Erythroblast (primary cell): ENCODE data around the gene CGB3.
"Not testable (repeated sequence)": the region's sequence is repeated elsewhere in the genome, so short reads cannot be mapped to it uniquely, and the experiment has no call there.

Source experiments
- DNase-seq, 2 experiments: peaks; one replicate each; lab custom pipeline; 2025; lab: John Stamatoyannopoulos, UW
- GATA1 ChIP-seq: IDR thresholded peaks from 2 replicates; pipeline ENCODE4 v1.6.1; 2011; ENCODE audit warnings: low read depth, mild to moderate bottlenecking, control low read depth, low read length, moderate library complexity
- POLR2A ChIP-seq: IDR thresholded peaks from 2 replicates; pipeline ENCODE4 v1.6.1; 2011; ENCODE audit warnings: mild to moderate bottlenecking, low read length

Gene CGB3

GRCh38 chr19:49024233-49024632 is at the start of gene CGB3:
TSS of gene CGB3 (minus strand) at chr19:49024333. CDS start at chr19:49023971, 362 bp downstream.
- not testable (repeated sequence) for DNase-seq

GRCh38 chr19:49071860-49072547 is 47.9 kb upstream of the CGB3 start:
- DNase-seq: no peak
- no peak for TF ChIP-seq POLR2A
- TF ChIP-seq GATA1: no peak

- DNase-seq: no peak
- no peak for TF ChIP-seq GATA1
- TF ChIP-seq POLR2A: no peak
Observed at GRCh38 chr19:49070416-49070815, 46.3 kb upstream of the CGB3 start.

- TF ChIP-seq GATA1 (no peak), POLR2A (no peak)
- DNase-seq: no peak
Observed at GRCh38 chr19:49069026-49069425, 44.9 kb upstream of the CGB3 start.

GRCh38 chr19:49067554-49067953 is 43.4 kb upstream of the CGB3 start:
- DNase-seq: no peak
- TF ChIP-seq GATA1 (no peak), POLR2A (no peak)

- TF ChIP-seq POLR2A (no peak), GATA1 (no peak)
- no peak for DNase-seq
Observed at GRCh38 chr19:49065905-49066512, 41.9 kb upstream of the CGB3 start.

- DNase-seq: no peak
- TF ChIP-seq POLR2A: no peak
- TF ChIP-seq GATA1: no peak
Observed at GRCh38 chr19:49064768-49065611, 40.9 kb upstream of the CGB3 start, which contains the start of gene NTF4. TSS of gene NTF4 (minus strand) at chr19:49064818. CDS start at chr19:49061997, 2,821 bp downstream.

- no peak for TF ChIP-seq GATA1
- no peak for TF ChIP-seq POLR2A
- no peak for DNase-seq
Observed at GRCh38 chr19:49064029-49064629, 40.0 kb upstream of the CGB3 start.

- DNase-seq: no peak
- TF ChIP-seq POLR2A: no peak
- no peak for TF ChIP-seq GATA1
Observed at GRCh38 chr19:49061445-49061844, 37.3 kb upstream of the CGB3 start.

GRCh38 chr19:49061000-49061399 is 36.9 kb upstream of the CGB3 start:
- no peak for TF ChIP-seq POLR2A
- no peak for DNase-seq

- no peak for DNase-seq
- TF ChIP-seq GATA1: no peak
- TF ChIP-seq POLR2A: no peak
Observed at GRCh38 chr19:49059053-49059452, 34.9 kb upstream of the CGB3 start.

GRCh38 chr19:49058562-49058961 is 34.4 kb upstream of the CGB3 start:
- no peak for TF ChIP-seq GATA1
- TF ChIP-seq POLR2A: no peak
- no peak for DNase-seq

GRCh38 chr19:49057636-49058234 is 33.6 kb upstream of the CGB3 start, which contains the start of gene CGB7:
TSS of gene CGB7 (minus strand) at chr19:49057749. CDS start at chr19:49055375, 2,374 bp downstream.
- TF ChIP-seq GATA1 (no peak), POLR2A (no peak)
- no peak for DNase-seq

- not testable (repeated sequence) for DNase-seq
Observed at GRCh38 chr19:49056902-49057596, 32.9 kb upstream of the CGB3 start.
